ENCODE measurements around the gene SH3BGR.
"Not testable (repeated sequence)": the region's sequence is repeated elsewhere in the genome, so short reads cannot be mapped to it uniquely, and the experiment has no call there.

Gene SH3BGR

GRCh38 chr21:39518055-39518846 is 66.5 kb downstream of the SH3BGR start:
- DNase-seq, result no peak

DNA sequence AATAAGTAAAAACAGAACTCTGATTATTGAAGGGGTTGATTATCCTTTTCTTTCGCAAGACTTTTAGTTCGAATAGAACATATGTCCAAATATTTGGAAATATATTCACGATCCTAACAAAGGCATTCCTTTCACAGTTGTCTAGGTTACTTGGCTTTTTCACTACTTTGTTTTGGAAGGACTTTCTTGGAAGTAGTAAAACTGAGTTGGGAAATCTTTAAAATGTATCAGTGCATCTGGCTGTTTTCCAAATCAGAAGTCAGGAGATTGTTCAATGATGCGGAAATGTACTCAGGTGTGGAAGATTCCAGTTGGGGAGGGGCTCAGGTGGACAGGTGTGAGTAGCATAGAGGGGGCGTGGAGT is 67.1 kb downstream of the SH3BGR start:
- DNase-seq, result no peak

GRCh38 chr21:39519835-39520234 is 68.1 kb downstream of the SH3BGR start:
- no peak for DNase-seq

DNA sequence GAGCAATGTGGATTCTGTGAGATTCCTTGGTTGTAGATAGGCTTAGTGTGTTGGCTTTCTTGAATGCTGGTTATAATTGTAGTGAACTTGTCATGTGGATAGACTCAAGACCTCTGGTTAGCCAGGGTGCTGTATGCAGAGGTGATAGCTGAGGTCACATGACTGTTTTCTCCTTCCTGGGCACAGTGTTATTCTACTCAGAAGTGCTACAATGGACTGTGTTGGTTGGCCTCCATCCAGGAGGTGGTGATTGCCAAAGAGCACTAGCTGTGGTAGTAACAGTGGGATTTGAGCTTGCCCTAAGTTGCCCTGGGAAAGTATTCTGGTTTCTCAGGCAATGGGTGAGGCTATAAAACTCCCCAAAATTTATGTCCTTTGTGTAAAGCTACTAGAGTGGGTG is 71.6 kb downstream of the SH3BGR start:
- DNase-seq, result no peak

- DNase-seq, result no peak
These were observed 72.1 kb downstream of the SH3BGR start for GRCh38 chr21:39523915-39524314.

DNA sequence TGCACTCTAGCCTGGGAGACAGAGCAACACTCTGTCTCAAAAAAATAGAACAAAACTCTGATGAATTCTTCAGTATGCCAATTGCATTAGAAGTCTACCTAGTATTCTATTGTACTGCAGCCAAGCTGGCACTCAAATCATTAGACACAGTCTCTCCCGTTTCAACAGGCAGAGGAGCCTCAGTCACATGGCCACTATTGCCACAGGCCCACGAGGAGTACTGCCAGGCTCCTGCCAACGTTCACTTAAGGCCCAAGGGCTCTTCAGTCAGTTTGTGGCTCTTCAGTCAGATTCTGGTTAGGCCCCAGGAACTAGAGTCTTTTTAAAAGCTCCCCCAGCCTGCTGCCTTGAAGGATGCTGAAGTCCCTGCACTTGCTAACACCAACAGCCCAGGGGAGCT is 73.4 kb downstream of the SH3BGR start:
- DNase-seq, result no peak

- DNase-seq, result no peak
These were observed 73.8 kb downstream of the SH3BGR start for GRCh38 chr21:39525601-39526000.

DNA sequence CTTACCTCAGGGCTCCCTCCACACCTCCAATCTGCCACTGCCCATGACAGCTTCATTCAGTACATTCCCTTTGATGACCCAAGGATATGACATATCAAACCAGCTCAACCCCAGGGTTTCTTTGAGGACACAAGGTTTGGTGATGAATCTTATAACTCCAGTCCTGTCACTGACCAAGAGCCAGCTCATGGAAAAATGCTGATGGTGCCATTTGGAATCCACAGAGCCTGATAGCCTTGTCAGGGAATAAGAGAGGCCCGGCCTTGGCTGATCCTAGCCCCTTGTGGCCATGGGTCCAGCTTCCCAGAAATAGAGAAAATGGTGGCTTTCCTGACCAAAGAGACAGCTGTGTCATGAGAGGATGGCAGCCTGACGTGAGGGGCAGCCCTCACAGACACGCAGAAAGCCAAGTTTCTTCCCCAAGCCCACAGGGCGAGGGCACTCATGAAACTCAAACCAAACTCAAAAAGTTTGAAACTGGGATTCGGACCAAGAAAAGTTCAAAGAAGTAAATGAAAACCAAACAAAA is 75.4 kb downstream of the SH3BGR start:
- no peak for DNase-seq

- DNase-seq, result no peak
These were observed 76.1 kb downstream of the SH3BGR start for GRCh38 chr21:39527664-39528381.

GRCh38 chr21:39529026-39529425 is 77.3 kb downstream of the SH3BGR start:
- DNase-seq, result no peak

GRCh38 chr21:39531064-39531463 is 79.3 kb downstream of the SH3BGR start:
- no peak for DNase-seq

DNA sequence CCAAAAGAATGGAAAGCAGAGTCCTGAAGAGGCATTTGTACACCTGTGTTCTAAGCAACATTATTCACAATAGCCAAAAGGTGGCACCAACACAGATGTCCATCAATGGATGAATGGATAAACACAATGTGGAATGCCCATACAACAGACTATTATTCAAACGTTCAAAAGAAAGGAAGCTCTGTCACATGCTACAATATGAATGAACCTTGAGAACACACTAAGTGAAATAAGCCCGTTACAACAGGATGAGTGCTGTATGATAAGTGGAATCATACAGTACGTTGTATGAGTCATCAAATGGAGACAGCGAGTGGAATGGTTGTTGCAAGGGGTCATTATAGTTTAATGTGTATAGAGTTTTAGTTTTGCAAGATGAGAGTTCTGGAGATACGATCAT is 80.1 kb downstream of the SH3BGR start:
- DNase-seq, result no peak

- no peak for DNase-seq
These were observed 82.0 kb downstream of the SH3BGR start for GRCh38 chr21:39533545-39534380.

DNA sequence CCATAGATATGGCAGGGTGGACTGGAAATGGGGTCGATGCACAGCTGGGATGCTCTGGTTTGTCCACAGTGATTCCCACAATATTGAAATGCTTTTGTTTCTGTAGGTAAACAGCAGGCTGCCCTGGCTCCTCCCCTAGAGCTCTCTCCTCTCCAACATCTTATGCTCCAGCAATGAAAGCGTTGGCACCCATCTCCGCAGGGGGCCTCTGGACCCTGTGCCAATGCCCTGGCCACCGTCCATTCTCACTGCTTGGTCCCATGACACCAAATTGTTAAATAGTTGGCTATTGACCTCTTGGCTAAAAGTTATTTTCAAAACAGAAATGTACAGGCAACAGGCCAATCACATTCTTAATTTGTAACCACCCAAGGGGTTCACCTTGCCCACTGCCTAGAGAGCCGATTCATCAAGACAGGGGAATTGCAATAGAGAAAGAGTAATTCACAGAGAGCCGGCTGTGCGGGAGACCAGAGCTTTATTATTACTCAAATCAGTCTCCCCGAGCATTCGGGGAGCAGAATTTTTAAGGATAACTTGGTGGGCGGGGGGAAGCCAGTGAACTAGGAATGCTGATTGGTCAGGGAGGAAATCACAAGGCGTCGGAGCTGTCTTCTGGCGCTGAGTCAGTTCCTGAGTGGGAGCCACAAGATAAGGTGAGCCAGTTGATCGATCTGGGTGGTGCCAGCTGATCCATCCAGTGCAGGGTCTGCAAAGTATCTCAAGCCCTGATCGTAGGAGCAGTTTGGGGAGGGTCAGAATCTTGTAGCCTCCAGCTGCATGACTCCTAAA is 84.1 kb downstream of the SH3BGR start:
- DNase-seq, result no peak

- DNase-seq, result no peak
These were observed 85.1 kb downstream of the SH3BGR start for GRCh38 chr21:39536835-39537234.

DNA sequence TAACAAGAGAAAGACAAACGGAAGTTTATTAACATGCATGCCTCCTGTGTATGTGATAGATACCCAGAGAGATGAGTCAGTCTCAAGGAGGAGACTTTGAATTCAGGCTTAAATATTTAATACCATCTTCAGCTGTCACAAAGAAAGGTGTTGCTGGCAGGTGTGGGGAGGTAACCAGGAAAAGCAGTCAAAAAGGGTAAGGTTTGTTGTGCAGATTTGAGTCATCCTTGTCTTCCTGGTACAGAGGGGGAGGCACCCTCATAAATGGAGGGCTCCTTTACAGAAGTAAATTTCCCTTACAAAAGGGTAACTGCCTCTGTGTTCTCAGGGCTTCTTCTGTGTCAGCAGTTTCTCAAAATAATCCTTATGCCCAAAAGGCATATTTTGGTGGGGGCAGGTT is 85.8 kb downstream of the SH3BGR start:
- no peak for DNase-seq

DNA sequence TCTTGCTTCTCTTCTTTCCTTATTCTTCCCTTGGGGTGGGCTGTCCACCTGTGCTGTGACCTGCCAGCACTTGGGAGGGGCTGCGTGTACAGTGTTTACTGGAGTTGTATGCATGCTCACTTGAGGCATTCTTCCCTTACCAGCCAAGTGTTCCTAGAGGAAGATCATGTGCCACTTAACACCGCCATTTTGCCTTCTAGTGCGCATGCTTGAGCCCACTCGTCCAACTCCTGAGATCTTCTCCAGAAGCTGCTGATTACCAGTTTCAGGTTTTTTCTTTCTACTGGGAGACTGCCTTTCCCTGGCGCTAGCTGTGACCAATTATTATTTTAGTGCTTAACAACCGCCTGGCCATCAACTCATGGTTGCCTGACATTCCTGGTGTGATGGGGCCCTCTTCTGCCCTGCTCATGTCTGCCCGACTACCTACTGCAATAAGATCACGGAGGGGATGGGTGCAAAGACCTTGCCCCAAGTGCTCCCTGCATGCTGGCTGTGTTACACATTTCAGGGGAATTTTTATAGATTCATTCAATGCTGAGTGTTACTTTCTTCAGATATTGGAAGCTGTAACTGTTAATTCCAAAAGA is 86.8 kb downstream of the SH3BGR start:
- no peak for DNase-seq

- not testable (repeated sequence) for DNase-seq
These were observed 88.6 kb downstream of the SH3BGR start for GRCh38 chr21:39540367-39540766.

GRCh38 chr21:39542736-39543135 is 91.0 kb downstream of the SH3BGR start:
- DNase-seq, result no peak

DNA sequence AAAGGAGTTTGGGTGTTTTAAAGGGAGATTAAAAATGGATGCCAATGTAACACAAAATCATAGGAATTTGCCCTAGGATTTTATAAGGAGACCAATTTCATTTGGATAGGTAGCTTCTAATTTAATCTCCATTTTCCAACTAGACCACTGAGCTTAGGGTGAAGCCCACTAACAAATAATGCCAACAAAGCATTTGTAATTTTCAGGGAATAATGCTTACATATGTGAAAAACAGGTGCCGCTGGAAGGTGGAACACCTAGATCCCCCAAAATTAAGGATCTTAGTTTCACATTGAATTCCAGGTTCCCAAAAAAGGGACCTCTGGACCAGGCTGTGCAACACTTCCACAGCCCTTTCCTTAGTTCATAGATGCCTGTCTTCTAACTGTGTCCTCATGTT is 94.8 kb downstream of the SH3BGR start:
- DNase-seq, result no peak

GRCh38 chr21:39552856-39553255 is 101.1 kb downstream of the SH3BGR start:
- DNase-seq, result no peak

GRCh38 chr21:39553331-39553730 is 101.6 kb downstream of the SH3BGR start:
- DNase-seq, result no peak

Data from cortex of kidney (tissue), 1 donor.